HEK293T (cell line): Measurements from ENCODE around the gene TRIM2.

Experiments used
- CTCF ChIA-PET: fragments of 350-600 bp; formaldehyde crosslinking; extraction: SDS; loops from one replicate; lab custom pipeline; 2021; ENCODE audit warnings: antibody characterized with exemption, inconsistent platforms; lab: Yijun Ruan, JAX
- POLR2A ChIA-PET: fragments of 350-600 bp; formaldehyde crosslinking; extraction: SDS; loops from one replicate; lab custom pipeline; 2020; ENCODE audit warnings: antibody characterized with exemption, inconsistent platforms; lab: Yijun Ruan, JAX
- DNase-seq: peaks from one replicate; pipeline ENCODE4 v3.0.0; 2012; ENCODE audit warnings: mixed read lengths; ENCODE audit errors: extremely low spot score
- ARNT ChIP-seq: fragments of 450-650 bp; IDR thresholded peaks from 2 replicates; pipeline ENCODE4 v1.6.1; 2017; ENCODE audit warnings: mild to moderate bottlenecking
- BHLHE40 ChIP-seq: fragments of 450-650 bp; IDR thresholded peaks from 2 replicates; pipeline ENCODE4 v1.6.1; 2016; ENCODE audit warnings: mild to moderate bottlenecking, moderate library complexity, borderline replicate concordance
- CTBP1 ChIP-seq: fragments of 450-650 bp; IDR thresholded peaks from 2 replicates; pipeline ENCODE4 v1.6.1; 2016; ENCODE audit warnings: borderline replicate concordance
- ELF4 ChIP-seq: fragments of 450-650 bp; IDR thresholded peaks from 2 replicates; pipeline ENCODE4 v1.6.1; 2017; ENCODE audit warnings: antibody characterized with exemption
- FOXA1 ChIP-seq: fragments of 450-650 bp; IDR thresholded peaks from 2 replicates; pipeline ENCODE4 v1.6.1; 2016; ENCODE audit warnings: mild to moderate bottlenecking
- FOXK2 ChIP-seq: fragments of 450-650 bp; IDR thresholded peaks from 2 replicates; pipeline ENCODE4 v1.6.1; 2016; ENCODE audit warnings: mild to moderate bottlenecking
- FOXM1 ChIP-seq: fragments of 450-650 bp; IDR thresholded peaks from 2 replicates; pipeline ENCODE4 v1.6.1; 2017; ENCODE audit warnings: mild to moderate bottlenecking, borderline replicate concordance
- HDGF ChIP-seq: fragments of 450-650 bp; IDR thresholded peaks from 2 replicates; pipeline ENCODE4 v1.6.1; 2017; ENCODE audit warnings: antibody characterized with exemption, borderline replicate concordance
- L3MBTL2 ChIP-seq: fragments of 450-650 bp; conservative IDR thresholded peaks from 2 replicates; pipeline ENCODE4 v1.6.1; 2016; ENCODE audit warnings: mild to moderate bottlenecking
- LEF1 ChIP-seq: fragments of 450-650 bp; IDR thresholded peaks from 2 replicates; pipeline ENCODE4 v1.6.1; 2017; ENCODE audit warnings: mild to moderate bottlenecking, borderline replicate concordance
- NFRKB ChIP-seq: fragments of 450-650 bp; IDR thresholded peaks from 2 replicates; pipeline ENCODE4 v1.6.1; 2016; ENCODE audit warnings: mild to moderate bottlenecking, moderate library complexity
- SP1 ChIP-seq: fragments of 450-650 bp; IDR thresholded peaks from 2 replicates; pipeline ENCODE4 v1.6.1; 2017
- SUZ12 ChIP-seq: fragments of 450-650 bp; IDR thresholded peaks from 2 replicates; pipeline ENCODE4 v1.6.1; 2016; ENCODE audit warnings: mild to moderate bottlenecking
- TARDBP ChIP-seq: fragments of 450-650 bp; IDR thresholded peaks from 2 replicates; pipeline ENCODE4 v1.6.1; 2016
- ZNF384 ChIP-seq: fragments of 450-650 bp; IDR thresholded peaks from 2 replicates; pipeline ENCODE4 v1.6.1; 2016
- TF ChIP-seq, protein P1 (sequence below): fragments of 450-650 bp; IDR thresholded peaks from 2 replicates; pipeline ENCODE4 v1.6.1; 2016

TRIM2 gene

DNA sequence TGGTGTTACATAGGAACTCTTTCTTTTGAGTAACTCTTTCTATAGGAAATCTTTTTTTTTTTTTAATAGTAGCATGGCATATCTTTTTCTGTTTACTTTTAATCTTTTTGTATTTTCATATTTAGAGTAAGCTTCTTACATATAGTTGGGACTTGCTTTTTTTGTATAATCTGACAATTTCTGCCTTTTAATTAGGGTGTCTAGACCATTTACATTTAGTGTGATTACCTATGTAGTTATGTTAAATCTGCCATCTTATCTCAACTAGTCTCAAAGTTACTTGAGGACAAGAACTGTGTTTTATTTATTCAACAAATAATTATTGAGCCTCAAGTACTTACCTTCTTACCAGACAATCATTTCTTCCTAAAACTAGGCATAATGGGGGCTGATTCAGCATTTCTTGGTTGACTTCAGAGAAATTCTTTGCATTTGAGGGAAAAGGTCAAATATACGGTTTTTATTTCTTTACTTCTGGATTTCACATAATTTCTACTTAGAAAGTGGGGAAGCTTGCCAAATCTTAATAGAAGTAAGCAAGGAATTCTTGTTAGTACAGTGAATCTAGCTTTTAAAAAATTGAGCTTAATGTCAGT, 168.8 kb downstream of the TRIM2 start:
- DNase-seq, result no peak
- TF ChIP-seq, protein P1, sequence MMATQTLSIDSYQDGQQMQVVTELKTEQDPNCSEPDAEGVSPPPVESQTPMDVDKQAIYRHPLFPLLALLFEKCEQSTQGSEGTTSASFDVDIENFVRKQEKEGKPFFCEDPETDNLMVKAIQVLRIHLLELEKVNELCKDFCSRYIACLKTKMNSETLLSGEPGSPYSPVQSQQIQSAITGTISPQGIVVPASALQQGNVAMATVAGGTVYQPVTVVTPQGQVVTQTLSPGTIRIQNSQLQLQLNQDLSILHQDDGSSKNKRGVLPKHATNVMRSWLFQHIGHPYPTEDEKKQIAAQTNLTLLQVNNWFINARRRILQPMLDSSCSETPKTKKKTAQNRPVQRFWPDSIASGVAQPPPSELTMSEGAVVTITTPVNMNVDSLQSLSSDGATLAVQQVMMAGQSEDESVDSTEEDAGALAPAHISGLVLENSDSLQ, result no peak
- TF ChIP-seq HDGF (no peak), SP1 (no peak), SUZ12 (no peak), FOXA1 (no peak), ARNT (no peak), L3MBTL2 (no peak), FOXM1 (no peak), BHLHE40 (no peak), CTBP1 (no peak), FOXK2 (no peak), NFRKB (no peak), LEF1 (no peak), ELF4 (no peak), ZNF384 (no peak), TARDBP (no peak)
- CTCF ChIA-PET, result interaction anchor here (0.7 kb wide), 1 partner anchor 380 kb away, joined by 3 read pairs; no protein-coding TSS in a partner anchor
- POLR2A ChIA-PET, result interaction anchor here (1.9 kb wide), 1 partner anchor 28 kb away, joined by 4 read pairs; the partner anchor contains the start of gene MND1

DNA sequence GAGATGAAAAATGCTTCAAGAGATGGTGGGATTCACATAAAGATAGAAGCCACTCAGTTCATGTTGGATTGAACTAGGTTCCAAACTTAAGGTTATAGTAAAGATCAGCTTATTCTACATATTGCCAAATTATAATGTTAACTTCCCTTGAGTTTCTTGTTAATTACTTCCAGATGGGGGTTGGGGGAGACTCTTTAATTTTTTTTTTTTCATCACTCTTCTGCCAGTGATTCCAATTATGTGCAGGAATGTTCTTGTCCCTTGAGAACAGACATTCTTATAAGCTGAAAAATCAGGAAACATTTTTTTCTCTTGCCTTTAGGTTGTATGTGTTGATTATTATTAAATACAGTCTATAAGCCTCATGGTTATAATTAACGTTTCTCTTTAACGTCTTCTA, 170.2 kb downstream of the TRIM2 start:
- CTCF ChIA-PET, result no interaction called here
- DNase-seq, result no peak
- POLR2A ChIA-PET, result interaction anchor here (1.0 kb wide), 1 partner anchor 30 kb away, joined by 4 read pairs; the partner anchor contains the start of gene MND1
- no peak for TF ChIP-seq CTBP1
- TF ChIP-seq, protein P1, result no peak
- TF ChIP-seq SP1, result no peak
- TF ChIP-seq LEF1, result no peak
- no peak for TF ChIP-seq FOXM1
- TF ChIP-seq BHLHE40, result no peak
- TF ChIP-seq TARDBP, result no peak

DNA sequence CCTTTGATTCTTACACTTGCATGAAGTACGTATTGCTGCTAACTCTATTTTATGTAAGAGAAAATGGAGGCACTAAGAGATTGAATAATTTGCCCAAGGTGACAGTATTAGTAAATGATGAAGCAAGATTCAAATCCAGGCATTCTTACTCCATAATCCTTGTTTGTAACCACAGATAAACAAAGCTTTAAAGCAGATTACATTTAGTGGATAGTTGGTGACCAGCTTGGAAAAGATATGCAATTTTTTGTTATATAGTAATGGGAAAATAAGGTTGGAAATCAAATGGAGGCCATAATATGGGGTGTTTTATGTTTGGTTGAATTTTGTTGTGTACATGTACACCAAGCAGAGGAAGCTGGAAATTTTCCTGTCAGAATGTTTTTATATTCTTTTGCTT, 171.1 kb downstream of the TRIM2 start:
- no peak for DNase-seq
- no peak for TF ChIP-seq ELF4
- no peak for TF ChIP-seq FOXK2
- TF ChIP-seq ZNF384, result no peak
- TF ChIP-seq CTBP1, result no peak
- no peak for TF ChIP-seq SUZ12
- no peak for TF ChIP-seq ARNT
- no peak for TF ChIP-seq FOXA1
- TF ChIP-seq TARDBP, result no peak
- no peak for TF ChIP-seq FOXM1
- TF ChIP-seq NFRKB, result no peak
- TF ChIP-seq SP1, result no peak
- ChIA-PET CTCF (no interaction called here), POLR2A (interaction anchor here (1.0 kb wide), 1 partner anchor 30 kb away, joined by 4 read pairs; the partner anchor contains the start of gene MND1)

DNA sequence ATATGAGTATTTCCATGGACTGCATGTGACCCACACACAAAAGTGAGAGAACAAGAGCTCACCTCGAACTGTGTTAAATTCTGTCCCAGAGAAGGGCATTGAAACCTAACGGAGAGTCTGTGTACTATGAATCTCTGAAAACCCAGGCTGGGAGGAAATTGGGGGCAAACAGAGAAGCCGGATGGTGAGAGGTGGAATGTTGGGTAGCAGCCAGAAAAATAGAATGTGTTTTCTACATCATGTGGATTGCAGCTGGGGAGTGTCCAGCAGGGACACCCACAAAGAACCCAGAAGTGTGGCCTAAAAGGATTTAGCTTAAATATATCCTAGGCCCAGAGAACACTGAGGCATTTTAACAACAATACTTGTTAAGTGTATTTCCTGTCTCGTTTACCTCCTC, 178.9 kb downstream of the TRIM2 start:
- CTCF ChIA-PET, result no interaction called here
- no peak for DNase-seq
- POLR2A ChIA-PET, result no interaction called here
- TF ChIP-seq L3MBTL2 (no peak), ZNF384 (no peak), LEF1 (no peak), TARDBP (no peak), ELF4 (no peak), ARNT (no peak), BHLHE40 (no peak), FOXA1 (no peak), NFRKB (no peak), SUZ12 (no peak), FOXM1 (no peak), FOXK2 (no peak), CTBP1 (no peak), HDGF (no peak), SP1 (no peak)
- TF ChIP-seq, protein P1, result no peak

DNA sequence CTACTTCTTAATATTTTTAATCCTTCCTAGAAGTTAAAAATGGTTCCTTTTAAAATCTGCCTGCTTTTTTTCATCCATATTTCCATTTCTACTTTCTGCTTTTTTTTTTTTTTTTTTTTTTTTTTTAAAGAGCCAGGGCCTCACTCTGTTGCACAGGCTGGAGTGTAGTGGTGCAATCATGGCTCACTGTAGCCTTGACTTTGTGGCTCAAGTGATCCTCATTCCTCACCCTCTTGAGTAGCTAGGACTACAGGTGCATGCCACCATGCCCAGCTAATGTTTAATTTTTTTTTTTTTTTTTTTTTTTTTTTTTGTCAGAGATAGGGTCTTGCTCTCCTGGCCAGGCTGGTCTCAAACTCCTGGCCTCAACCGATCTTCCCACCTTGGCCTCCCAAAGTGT, 179.9 kb downstream of the TRIM2 start:
- POLR2A ChIA-PET, result no interaction called here
- no peak for DNase-seq
- TF ChIP-seq, protein P1, result no peak
- no peak for TF ChIP-seq BHLHE40
- TF ChIP-seq ELF4, result no peak
- TF ChIP-seq CTBP1, result no peak
- TF ChIP-seq HDGF, result no peak
- TF ChIP-seq FOXM1, result no peak
- no peak for TF ChIP-seq TARDBP
- TF ChIP-seq ARNT, result no peak
- no peak for TF ChIP-seq L3MBTL2
- TF ChIP-seq SP1, result no peak
- no peak for TF ChIP-seq LEF1
- no peak for TF ChIP-seq ZNF384
- TF ChIP-seq FOXK2, result no peak
- TF ChIP-seq NFRKB, result no peak
- no peak for TF ChIP-seq SUZ12
- no peak for TF ChIP-seq FOXA1
- CTCF ChIA-PET, result no interaction called here
